Stimulated activated CD4-positive, alpha-beta T cell treated with anti-CD3 and anti-CD28 coated beads, Interleukin-12 subunit alpha, Interleukin-12 subunit beta, amount 100 ng/mL, for 4 hours (primary cell): ENCODE results near the gene TRIM71.
"Not testable (repeated sequence)": the region's sequence is repeated elsewhere in the genome, so short reads cannot be mapped to it uniquely, and the experiment has no call there.

Experiments used
- DNase-seq: peaks from one replicate; pipeline ENCODE4 v3.0.0-alpha.2; 2020

TRIM71 gene

GRCh38 chr3:32892625-32893598 lies 75.1 kb downstream of the TRIM71 start:
- no peak for DNase-seq

- DNase-seq, result no peak
These were observed 77.2 kb downstream of the TRIM71 start for GRCh38 chr3:32894977-32895376.

GRCh38 chr3:32895701-32896100 lies 77.9 kb downstream of the TRIM71 start:
- no peak for DNase-seq

DNA sequence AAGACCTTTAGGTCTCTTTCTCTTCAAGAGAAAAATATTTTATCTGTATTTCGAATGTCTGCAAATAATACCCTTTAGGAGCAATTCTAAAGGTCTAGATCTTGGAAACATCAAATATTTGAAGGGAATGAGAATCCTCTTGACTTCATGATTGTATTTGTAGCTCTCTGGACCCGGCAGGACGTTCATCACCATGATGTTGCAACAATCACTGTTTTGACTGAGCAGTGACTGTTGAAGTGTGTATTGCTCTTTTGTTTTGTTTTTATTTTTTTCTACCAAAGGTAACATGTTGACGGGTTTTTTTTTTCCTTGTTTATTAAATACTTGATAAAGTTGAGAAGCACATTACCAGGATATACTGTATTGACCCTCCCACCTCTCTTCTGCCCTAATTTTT lies 78.3 kb downstream of the TRIM71 start:
- DNase-seq, result no peak

DNA sequence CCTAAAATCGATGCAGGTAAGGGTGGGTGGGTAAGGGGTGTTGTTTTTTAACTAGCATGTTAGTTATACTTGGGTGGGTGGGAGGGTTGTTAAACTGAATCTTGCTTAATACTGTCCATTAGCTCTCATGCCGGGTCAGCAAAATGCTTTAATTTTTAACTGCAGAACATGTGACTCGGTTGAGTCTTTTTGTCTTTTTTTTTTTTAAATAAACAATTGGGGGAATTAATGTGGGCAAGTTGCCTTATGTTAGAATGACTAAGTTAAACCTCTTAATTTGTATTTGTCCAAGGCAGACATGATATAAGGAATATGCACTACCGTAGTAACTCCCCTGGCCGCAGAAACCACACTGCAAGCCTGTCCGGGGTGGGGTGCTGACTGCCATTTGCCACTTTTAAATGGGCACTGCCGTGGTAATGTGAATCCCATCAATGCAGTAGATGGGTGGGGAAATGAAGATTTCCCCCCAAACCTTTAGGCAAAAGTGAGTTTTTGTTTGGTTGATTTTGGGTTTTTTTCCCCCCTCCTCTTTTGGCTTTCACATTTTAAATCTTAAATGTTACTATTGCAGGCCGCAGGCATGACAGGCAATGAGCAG lies 79.3 kb downstream of the TRIM71 start:
- DNase-seq, result no peak

DNA sequence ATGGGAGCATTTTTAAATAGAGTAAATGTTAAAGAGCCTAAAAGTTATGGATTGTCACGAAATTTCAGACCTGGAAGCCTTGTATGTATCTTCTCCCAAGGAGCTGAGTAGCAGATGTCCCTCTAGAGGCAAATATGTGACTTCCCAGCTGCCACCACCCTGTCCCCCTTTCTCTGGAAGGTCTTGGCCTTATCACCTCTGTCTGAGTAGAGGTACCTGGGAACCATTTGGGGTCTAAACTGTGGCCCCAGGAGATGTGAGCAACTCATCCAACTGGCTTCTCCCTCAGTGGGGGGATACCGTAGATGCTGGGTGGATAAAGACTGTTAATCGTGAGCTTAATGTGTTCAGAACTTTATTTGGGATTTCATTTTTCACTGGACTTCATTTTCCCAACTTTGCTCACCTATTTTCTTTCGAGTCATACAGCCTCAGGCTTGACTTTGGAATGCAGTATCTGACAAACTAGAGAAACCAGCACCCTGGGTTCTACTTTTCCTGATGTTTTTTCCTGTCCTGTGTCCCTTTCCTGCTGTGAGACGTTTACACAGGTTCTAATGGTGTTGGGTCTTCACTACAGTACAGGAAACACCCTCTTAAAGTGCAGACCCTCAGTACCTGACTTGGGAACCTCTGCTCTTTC lies 80.3 kb downstream of the TRIM71 start:
- DNase-seq, result no peak

DNA sequence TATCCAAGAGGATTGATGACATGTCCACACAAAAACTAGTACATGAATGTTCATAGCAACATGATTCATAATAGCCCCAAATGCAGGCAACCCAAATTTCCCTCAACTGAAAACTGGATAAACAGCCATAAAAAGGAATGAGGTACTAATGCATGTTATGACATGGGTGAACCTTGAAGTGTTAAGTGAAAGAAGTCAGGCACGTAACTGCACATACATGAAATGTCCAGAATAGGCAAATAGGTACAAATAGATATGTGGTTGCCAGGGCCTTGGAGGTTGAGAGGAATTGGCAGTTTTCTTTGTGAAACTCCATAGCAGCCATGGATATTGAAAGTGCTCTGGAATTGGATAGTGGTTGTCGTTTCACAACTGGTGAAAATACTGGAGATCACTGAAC lies 81.5 kb downstream of the TRIM71 start:
- DNase-seq, result no peak

- DNase-seq, result no peak
These were observed 83.5 kb downstream of the TRIM71 start for GRCh38 chr3:32901005-32901932.

DNA sequence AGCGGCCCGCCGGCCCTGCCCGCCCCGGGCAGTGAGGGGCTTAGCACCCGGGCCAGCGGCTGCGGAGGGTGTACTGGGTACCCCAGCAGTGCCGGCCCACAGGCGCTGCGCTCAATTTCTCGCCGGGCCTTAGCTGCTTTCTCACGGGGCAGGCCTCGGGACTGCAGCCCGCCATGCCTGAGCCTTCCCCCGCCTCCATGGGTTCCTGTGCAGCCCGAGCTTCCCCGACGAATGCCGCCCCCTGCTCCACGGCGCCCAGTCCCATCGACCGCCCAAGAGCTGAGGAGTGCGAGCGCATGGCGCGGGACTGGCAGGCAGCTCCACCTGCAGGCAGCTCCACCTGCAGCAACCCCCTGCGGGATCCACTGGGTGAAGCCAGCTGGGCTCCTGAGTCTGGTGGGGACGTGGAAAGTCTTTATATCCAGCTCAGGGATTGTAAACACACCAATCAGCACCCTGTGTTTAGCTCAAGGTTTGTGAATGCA lies 85.1 kb downstream of the TRIM71 start:
- peak; percentile 37 for DNase-seq

GRCh38 chr3:32903953-32904352 lies 86.2 kb downstream of the TRIM71 start:
- no peak for DNase-seq

GRCh38 chr3:32909999-32910398 lies 92.2 kb downstream of the TRIM71 start:
- no peak for DNase-seq

GRCh38 chr3:32910954-32911353 lies 93.2 kb downstream of the TRIM71 start:
- DNase-seq, result no peak

- no peak for DNase-seq
These were observed 94.2 kb downstream of the TRIM71 start for GRCh38 chr3:32912046-32912445.

DNA sequence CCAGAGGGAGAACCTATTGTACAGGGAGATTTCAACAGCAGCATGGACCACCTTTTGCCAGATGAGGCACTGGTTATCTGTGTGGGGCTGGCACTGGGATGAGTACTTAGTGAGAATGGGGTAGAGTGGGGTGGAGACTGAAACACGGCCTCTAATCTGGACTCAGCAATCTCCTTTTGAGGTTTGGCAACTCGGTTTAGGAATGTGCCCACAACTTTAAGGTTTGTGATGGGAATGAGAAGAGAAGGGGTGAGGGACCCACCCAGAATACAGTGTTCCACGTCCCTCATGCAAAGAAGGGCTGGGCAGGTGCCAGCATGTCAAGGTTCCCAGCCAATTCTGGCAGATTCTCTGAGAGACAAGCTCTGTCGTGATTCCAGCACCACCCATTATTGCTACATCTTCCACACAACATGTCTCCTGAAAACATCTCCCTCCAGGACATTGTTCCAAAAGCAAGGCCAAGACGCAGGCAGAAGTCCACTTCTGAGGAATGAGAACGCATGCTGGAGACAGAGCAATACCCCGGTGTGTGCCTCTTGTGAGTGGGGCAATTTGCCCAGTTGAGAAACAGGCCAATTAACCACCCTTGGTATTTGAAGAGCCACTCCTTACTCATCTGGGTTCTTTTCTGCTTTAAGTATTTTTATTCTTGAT lies 96.1 kb downstream of the TRIM71 start:
- no peak for DNase-seq

DNA sequence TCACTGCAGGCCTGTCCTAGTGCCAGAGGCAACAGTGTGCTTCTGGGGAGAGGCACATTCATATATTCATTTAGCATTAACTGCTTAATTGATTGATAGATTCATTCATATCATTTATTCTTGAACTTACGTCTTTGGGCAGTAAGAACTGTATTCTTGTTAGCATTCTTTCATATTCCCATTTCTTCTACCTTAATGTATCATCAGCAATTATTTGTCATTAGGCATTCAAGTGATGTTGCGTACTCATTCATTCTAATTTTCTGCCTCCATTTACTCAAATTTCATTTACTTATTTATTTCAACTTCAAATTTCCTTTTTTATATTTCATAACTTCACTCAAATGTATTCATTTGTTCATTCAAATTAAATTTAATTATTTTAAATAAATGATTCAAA lies 102.1 kb downstream of the TRIM71 start:
- no peak for DNase-seq

DNA sequence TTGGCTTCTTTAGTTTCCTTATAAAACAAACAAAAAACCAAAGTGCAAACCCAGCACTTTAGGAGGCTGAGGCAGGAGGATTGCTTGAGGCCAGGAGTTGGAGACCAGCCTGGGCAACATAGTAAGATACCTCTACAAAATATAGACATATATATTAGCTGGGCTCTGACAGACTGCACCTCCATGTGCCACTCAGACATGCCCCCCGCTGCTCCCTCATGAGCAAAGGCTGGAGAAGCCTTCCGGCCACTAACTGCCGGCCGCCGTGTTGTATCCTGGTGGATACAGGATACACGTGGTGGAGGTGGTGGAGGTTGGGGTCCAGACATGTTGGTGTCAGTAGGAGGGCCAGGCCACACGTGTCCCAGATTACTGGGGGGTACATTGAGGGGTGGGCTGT lies 104.3 kb downstream of the TRIM71 start:
- no peak for DNase-seq

DNA sequence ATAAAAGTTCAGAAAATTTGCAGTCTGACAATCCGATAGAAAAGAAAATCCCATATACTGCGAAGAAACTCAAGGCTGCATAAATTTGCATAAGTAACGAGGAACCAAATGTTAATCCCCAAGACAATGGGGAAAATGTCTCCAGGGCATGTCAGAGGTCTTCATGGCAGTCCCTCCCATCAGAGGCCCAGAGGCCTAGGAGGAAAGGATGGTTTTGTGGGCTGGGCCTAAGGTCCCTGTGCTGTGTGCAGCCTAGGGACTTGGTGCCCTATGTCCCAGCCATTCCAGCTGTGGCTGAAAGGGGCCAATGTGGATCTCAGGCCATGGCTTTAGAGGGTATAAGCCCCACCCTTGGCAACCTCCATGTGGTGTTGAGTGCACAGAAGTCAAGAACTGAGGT lies 112.4 kb downstream of the TRIM71 start:
- DNase-seq, result no peak

GRCh38 chr3:32931273-32931672 lies 113.5 kb downstream of the TRIM71 start:
- not testable (repeated sequence) for DNase-seq

GRCh38 chr3:32934150-32934742 lies 116.4 kb downstream of the TRIM71 start:
- DNase-seq, result no peak

DNA sequence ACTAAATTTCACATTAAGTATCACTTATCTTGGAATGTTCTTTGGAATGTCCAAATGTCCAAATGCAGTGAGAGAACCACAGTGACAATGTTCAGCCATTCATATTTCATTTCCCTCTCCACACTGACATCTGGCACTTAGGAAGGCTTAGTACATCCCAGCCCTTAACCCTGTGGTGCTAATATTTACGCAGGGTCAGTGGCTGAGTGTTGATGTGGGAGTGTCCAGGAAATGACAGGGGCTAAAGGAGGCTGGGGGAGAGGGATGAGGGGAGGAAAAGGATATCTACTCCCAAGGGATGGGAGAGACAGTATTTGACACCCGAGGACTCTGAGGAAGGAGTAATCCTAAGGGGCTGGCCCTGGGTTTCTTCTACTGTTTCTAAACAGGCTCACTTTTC lies 119.5 kb downstream of the TRIM71 start:
- DNase-seq, result no peak

- DNase-seq, result not testable (repeated sequence)
These were observed 121.9 kb downstream of the TRIM71 start for GRCh38 chr3:32939531-32940284.
